Coronary artery (tissue), 2 donors: Measurements from ENCODE around the gene DECR2.

ENCODE experiments used
- DNase-seq: peaks from one replicate; pipeline ENCODE4 v3.0.0-alpha.2; 2017; ENCODE audit warnings: low spot score
- H3K27ac ChIP-seq, 2 donors: fragments of 200-600 bp; sonication (generic); one replicate each; pipeline ENCODE4 v1.5.1; 2016 to 2019
- H3K4me3 ChIP-seq: fragments of 200-600 bp; sonication (generic); 2 replicates; pipeline ENCODE4 v1.5.1; 2016; ENCODE audit warnings: mild to moderate bottlenecking, moderate library complexity
- TF ChIP-seq, protein P1 (sequence below): fragments of 200-600 bp; sonication (generic); IDR thresholded peaks from one replicate; pipeline ENCODE4 v1.5.1; 2019; ENCODE audit warnings: antibody characterized with exemption

Gene DECR2

DNA sequence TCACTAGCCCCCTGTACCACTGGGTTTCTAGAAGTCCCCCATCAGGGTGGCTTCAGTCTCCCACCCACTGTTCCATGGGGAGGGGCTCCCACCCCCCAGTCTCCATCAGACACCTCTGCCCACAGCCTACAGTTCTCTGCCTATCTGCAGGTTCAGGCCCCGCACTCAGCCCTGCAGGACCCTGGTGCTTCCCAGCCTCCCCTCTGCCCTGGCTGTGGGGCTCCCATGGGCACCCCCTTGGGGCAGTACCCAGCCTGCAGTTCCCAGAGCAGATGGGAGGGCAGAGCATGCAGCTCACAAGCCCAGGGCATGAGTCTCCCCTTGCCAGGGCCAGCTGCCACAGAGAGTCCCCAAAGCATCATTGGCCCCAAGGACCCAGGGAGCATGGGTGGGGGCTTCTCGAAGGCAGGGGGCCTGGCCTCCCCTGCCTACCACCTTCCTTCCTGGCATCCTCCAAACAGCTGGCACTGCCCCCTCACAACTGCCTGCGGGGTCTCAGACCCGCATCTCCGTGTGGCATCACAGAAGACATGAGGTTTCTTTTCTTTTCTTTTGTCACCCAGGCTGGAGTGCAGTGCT lies 28.6 kb upstream of the DECR2 start:
- Histone ChIP-seq H3K4me3 (no peak overlapping the region), H3K27ac (no peak overlapping the region)
- no peak for DNase-seq
- TF ChIP-seq, protein P1, sequence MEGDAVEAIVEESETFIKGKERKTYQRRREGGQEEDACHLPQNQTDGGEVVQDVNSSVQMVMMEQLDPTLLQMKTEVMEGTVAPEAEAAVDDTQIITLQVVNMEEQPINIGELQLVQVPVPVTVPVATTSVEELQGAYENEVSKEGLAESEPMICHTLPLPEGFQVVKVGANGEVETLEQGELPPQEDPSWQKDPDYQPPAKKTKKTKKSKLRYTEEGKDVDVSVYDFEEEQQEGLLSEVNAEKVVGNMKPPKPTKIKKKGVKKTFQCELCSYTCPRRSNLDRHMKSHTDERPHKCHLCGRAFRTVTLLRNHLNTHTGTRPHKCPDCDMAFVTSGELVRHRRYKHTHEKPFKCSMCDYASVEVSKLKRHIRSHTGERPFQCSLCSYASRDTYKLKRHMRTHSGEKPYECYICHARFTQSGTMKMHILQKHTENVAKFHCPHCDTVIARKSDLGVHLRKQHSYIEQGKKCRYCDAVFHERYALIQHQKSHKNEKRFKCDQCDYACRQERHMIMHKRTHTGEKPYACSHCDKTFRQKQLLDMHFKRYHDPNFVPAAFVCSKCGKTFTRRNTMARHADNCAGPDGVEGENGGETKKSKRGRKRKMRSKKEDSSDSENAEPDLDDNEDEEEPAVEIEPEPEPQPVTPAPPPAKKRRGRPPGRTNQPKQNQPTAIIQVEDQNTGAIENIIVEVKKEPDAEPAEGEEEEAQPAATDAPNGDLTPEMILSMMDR, result no peak

DNA sequence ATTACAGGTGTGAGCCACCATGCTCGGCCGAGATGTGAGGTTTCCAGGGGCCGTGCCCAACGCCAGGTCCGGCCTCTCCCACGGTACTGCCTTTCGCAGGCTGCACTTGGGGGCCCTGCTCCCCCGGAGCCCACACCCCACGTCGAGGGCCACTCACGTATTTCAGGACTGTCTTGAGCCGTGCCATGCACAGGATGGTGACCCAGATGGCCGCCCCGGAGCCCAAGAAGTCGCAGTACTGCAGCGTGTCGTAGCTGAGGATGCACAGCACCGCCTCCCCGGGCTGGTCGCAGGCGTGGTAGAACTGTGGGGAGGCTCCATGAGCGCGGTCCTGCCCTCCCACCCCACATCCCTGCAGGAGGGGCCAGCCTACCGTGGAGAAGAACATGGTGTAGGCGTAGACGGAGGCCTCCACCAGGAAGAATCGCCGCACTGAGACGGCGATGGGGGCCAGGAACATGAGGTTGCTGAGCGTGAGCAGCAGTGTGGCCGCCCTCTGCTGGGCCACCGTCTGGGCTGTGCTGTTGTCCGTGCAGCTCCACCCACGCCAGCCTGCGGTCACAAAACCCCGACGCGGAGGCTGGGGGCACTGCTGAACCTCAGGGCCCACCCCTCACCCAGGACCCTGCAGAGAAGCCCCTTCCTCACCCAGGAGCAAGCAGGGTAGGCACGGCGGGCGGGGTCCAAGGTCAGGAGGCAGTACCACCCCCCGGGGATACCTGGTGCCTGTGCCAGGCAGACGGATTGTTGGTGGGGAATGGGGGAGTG lies 27.7 kb upstream of the DECR2 start:
- no peak overlapping the region for H3K27ac ChIP-seq
- no peak for DNase-seq

DNA sequence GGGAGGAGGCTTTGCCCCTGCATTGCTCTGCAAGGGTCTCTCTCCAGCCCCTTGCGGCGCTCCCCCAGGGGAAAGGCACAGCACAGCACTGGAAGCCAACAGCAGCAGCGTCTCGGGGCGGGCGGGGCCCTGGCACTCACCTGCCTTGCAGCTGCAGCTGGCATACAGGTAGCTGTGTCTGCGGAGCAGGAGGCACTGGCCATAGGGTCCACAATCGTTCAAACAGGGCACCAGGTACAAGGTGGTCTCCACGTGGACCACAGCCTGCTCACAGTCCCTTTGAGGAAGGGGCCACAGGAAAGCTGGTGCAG lies 27.1 kb upstream of the DECR2 start:
- no peak for DNase-seq
- TF ChIP-seq, protein P1, result no peak
- Histone ChIP-seq H3K27ac (no peak overlapping the region), H3K4me3 (no peak overlapping the region)

More for the DNA sequence above, 27.7 kb upstream of the DECR2 start:
- no peak overlapping the region for H3K4me3 ChIP-seq
- TF ChIP-seq, protein P1, result no peak

DNA sequence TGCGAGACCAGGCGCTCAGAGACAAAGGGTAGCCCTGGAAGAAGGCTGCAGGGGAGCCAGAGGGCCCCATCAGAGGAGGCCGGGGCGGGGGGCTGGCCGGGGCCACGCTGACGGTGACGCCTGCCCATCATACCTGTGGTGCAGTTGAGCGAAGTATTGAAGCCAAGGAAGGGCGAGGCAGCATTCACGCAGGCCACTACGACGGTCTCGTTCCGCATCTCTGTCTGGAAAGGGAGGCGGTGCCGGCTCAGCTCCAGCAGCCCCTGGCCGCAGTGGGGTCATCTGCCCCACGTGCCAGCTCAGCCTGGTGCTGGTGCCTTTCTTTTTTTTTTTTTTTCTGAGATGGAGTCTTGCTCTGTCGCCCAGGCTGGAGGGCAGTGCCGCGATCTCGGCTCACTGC lies 26.5 kb upstream of the DECR2 start:
- TF ChIP-seq, protein P1, result no peak
- DNase-seq, result no peak

DNA sequence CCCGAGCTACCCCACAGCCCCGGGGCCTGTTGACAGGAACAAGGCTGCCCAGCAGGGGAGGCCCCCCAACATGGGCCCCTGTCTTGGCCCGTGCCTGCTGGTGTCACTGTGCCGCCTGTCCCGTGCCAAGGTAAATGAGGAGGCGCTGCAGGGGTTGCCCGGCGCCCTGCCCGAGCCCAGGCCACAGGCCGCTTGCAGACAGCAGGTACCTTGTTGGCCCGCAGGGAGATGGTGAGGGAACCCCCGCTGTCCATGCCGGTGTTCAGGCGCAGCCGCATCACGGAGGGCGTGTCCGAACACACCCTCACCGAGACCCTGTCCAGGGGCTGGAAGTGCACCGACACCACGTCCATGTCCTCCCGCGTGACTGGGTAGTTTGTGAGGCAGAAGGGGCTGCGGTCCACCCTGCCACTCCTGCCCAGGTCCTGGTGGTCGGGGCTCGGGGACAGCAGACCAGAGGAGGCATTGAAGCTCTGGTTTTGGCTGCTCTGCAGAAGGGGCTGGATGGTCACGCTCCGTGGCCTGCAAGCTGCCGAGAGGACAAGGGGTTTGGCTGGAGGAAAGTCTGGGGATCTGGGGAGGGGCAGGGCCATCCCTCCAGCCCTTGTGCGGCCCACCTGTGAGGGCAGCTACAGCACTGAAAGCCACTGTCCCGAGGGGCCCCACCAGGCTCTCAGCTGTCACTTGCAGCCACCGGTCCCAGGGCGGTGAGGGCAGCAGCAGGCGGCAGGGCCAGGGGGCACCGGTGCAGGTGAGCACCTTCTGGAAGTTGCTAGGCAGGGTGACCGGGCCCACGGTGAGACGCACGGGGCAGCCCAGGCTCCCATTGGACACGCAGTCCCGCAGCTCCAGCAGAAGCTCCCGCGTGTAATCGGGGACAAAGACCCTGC lies 25.5 kb upstream of the DECR2 start:
- Histone ChIP-seq H3K4me3 (no peak overlapping the region), H3K27ac (no peak overlapping the region)
- TF ChIP-seq, protein P1, result no peak
- no peak for DNase-seq

More for the DNA sequence above, 26.5 kb upstream of the DECR2 start:
- Histone ChIP-seq H3K4me3 (no peak overlapping the region), H3K27ac (no peak overlapping the region)

DNA sequence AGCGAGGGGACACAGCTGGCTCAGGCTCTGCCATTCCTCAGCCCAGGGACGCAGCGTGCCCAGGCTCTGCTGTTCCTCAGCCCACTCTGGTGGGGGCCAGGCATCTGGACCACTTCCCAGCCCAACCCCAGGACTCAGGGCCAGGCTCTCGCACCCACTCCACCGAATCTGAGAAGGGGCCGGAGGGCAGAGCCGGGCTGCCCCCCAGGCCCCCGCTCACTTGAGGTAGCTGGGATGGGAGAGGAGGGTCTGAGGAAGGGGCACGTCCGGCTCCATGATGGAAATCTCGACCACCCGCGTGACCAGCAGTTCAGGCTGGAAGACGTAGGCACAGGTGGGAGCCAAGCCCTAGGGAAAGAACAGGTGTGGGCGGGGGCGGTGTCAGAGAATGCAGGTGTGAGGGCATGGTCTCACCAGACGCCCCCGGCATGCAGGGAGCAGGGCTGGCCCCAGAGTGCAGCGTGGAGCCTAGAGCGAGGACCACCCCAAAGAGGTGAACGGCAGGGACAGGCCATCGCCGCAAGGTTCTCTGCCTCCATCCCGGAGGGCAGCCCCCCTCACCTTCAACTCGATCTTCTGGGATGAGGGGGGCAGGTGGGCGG lies 24.8 kb upstream of the DECR2 start:
- DNase-seq, result no peak
- no peak overlapping the region for H3K4me3 ChIP-seq
- no peak overlapping the region for H3K27ac ChIP-seq
- TF ChIP-seq, protein P1, result no peak
